Activated CD4-positive, alpha-beta T cell treated with anti-CD3 and anti-CD28 coated beads, Interleukin-2, Interleukin-4, amounts not matched to agents 100 ng/mL and 50 ng/mL, durations not matched to agents 16 hours and 8 hours (primary cell): ENCODE results near the gene FAM171A2.

Source experiments
- DNase-seq: peaks from one replicate; pipeline ENCODE4 v3.0.0-alpha.2; 2020; ENCODE audit warnings: low spot score

Gene FAM171A2

DNA sequence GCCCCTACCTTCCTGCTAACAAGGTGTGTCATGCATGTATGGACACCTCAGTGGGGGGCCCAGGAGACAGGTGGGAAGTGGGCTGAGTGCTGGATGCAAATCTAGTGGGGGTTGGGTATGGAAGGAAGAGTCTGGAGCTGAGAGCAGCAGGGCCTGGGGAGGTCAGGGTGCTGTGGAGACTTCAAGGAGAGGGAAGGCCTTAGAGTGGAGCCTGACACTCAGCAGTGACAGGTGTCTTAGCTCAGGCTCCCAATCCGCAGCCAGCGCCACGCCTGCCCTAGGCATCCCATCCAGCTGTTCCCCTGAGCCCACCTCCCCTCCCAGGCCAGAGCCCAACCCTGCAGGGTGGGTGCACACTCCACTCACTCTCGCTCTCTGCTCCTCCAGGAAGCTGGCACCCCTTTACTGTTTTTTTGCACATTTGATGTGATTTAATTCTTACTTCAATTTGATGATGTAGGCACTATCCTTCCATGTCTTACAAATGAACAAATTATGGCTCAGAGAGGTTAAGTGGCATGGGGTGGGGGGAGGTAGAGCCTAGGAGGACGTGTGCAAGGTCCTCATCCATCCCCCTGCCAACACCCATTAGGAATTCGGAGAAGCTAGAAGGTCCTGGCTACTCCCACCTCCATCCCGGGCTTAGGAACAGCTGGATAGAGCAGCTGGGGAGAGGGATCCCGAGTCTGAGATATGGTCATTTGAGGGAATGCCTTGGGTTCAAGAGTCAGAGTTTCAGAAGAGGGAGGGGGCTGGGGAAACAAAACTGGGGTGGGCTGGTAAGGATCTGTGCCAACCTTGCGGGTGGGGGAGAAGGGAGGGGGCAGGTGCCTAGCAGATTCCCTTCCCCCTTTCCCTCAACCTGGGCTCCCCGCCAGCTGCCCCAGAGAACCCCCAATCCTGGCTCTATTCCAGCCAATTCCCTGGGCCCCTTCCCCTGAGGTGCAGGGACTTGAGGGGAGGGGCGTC lies 2.1 kb downstream of the FAM171A2 start:
- DNase-seq = no peak

GRCh38 chr17:44360826-44361225 lies 2.8 kb downstream of the FAM171A2 start:
- no peak for DNase-seq

DNA sequence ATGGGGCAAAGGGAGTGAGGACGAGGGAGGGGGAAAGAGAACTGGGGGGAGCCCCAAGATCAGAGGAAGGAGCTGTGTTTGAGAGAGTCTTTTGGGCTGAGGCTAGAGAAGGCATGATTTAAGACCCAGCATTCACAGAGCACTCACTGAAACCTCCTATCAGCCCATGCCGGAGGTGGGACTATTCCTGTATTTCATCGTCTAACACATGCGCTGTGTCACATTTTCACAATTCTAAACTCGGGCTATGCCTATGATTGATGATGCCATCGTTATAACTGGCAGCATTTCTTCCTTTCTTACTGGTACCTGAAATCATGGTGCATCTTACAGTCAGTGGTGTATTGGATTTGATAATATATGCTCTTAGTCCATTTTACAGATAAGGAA lies 3.5 kb downstream of the FAM171A2 start:
- no peak for DNase-seq

- DNase-seq = no peak
Measured at GRCh38 chr17:44359458-44360143, 4.1 kb downstream of the FAM171A2 start.

- no peak for DNase-seq
Measured at GRCh38 chr17:44359006-44359405, 4.6 kb downstream of the FAM171A2 start.

DNA sequence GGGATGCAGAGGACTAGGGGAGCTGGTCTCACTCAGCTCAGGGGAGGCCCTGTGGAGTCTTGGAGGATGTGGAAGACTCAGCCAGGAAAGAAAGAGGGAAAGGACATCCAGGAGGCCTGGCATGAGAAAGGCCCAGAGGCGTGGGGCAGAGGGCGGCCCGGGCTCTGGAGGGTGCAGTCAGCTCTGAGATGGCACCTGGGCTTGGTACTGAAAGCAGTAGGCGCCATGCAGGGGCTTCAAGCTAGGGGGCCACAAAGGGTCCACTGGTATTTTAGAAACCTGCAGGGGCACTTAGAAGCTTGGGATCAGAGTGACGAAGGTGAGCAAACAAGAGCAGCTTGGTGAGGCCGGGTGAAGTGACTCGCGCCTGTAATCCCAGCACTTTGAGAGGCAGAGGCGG lies 5.6 kb downstream of the FAM171A2 start:
- DNase-seq = no peak

DNA sequence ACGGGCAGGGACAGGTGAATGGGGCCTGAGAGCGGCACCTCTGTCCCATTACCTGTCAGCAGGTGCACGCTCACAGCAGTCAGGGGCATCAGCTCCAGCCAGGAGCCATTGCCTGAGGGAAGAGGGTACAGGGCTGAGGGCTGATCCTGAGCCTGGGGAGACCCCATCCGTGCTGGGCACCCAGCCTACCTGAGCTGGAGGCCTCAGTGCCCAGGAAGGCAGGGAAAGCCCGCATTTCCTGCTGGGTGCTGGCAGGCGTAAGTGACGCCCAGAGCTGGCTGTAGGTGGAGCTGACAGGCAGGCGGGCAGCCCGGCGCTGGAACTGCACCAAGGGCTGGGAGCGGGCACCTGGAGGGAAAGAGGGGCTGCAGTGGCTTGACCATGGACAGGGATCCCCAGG lies 7.4 kb downstream of the FAM171A2 start:
- no peak for DNase-seq

DNA sequence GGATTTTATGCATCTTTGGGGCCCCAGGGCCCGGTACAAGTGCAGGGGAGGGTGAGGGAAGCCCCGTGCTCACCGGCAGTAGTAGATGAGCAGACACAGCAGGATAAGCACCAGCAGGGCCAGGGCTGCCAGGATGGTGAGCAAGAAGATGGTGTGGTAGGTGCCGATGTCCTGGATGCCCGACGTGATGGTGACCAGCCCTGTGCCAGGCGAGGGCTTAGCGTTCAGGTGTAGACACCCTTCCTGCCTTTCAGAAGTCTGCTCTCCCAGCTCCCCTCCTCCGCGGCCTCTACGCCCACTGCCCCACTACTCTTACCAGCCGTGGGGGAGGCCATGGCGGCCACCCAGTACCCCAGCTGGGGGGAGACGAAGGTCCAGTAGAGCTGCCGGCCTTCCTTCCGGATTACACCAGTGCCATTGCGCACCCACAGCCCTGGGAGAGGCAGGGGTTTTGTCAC lies 8.0 kb downstream of the FAM171A2 start:
- DNase-seq = no peak

DNA sequence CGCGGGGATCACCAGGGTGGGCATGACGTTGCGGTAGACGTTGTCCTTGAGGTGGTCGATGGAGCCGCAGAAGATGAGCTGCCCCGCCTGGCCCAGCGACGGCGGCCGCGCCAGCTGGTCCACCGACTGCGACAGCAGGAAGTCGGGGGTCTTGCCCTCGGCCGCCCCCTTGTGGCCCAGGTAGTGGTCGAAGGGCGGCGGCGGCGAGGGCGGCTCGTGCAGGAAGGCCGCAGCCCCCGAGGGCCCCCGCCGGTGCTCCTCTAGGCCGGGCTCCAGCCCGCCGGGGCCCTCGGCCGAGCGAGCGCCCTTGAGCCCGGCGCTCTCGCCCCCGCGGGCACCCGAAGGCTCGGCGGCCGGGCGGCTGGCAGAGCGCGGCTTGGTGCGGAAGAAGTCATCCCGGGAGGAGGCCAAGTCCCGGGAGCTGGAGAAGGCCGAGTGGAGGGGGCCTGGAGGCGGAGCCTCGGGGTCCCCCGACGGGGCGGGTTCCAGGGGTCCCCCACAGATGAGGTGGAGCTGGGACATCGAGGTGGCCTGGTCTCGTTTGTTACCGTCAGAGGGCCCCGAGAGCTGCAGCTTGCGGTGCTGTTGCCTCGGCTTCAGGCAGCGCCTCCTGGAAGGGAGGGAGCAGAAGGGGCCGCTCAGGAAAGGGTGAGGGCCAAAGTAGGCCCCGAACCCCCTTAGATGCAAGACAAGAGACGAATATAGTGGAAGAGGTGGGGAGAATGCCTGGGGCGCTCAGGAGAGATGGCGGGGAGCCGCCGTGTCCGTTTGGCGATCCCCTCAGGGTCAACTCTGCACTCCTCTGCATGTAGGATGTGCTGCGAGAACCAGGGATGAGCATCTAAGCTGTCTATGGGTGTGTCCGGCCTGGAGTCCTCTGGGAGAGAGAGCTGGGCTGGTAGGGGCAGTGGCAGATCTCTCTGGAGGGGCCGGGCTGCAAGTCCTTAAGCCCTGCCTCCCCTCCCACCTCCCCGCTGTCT lies 8.8 kb downstream of the FAM171A2 start:
- peak; percentile 41 for DNase-seq

GRCh38 chr17:44353672-44354331 lies 9.9 kb downstream of the FAM171A2 start:
- DNase-seq = no peak

DNA sequence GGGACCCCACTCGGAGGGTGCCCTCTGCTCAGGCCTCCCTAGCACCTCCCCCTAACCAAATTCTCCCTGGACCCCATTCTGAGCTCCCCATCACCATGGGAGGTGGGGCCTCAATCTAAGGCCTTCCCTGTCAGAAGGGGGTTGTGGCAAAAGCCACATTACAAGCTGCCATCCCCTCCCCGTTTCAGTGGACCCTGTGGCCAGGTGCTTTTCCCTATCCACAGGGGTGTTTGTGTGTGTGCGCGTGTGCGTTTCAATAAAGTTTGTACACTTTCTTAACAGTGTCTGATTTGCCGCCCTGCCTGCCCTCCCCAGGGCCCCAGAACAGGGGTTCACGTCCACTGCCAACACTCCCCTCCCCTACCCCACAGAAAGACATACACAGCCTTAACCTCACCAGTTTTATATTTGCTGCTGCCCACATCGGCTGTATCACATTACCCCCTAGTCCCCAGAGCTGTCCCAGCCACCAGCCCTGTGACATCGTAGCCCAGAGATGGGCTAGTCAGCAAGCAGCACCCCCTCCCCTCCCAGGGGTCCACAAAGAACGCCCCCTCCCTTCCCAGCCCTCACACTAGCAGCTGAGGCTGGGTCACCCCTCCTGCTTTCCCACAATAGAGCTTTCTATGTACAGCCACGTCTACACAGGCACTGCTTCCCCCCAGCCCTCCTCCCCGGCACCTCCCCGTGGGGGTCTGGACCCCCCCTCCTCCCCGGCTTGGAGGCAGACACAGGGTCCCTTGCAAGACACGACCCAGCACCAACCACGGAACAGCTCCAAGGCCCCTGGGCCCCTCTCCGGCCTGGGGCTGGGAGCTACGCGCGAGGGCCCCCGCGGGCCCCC lies 10.6 kb downstream of the FAM171A2 start:
- DNase-seq = no peak

- no peak for DNase-seq
Measured at GRCh38 chr17:44351961-44352827, 11.5 kb downstream of the FAM171A2 start.

- no peak for DNase-seq
Measured at GRCh38 chr17:44351464-44351863, 12.2 kb downstream of the FAM171A2 start.

GRCh38 chr17:44350733-44351226 lies 12.9 kb downstream of the FAM171A2 start:
- DNase-seq = peak; percentile 79

DNA sequence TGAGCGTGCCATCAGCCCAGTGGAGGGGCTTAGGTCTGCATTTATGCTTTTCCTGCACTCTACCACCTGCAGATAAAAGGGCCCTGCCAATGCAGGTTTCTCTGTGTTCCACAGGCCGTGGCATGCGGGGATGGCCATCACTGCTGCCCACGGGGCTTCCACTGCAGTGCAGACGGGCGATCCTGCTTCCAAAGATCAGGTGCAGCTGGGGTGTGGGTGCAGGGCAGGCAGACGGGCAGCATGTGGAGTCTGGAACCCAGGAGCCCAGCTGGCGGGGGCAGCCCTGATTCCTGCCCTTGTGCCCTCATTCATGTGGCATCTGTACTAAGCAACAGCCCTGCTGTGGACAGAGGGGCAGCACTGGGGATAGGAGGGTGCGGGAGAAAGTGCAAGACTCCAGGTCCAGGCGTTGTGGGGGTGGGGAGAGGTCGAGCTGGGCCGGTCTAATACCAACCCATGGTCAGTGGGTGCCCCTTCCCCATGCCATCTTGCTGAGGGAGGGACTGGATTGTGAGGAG lies 14.0 kb downstream of the FAM171A2 start:
- DNase-seq = no peak

- no peak for DNase-seq
Measured at GRCh38 chr17:44348988-44349364, 14.7 kb downstream of the FAM171A2 start.

- no peak for DNase-seq
Measured at GRCh38 chr17:44348234-44348987, 15.2 kb downstream of the FAM171A2 start.
